ENCODE results near the gene CLEC2B. TPM values are rescaled to one million over a fixed set of nuclear protein-coding genes. Genes with fewer than 3 reads are reported as not detected.

The CLEC2B gene
- total and polyA plus RNA-seq, 4 donors: 2.9 to 4.2 (median 3.1) TPM

- Histone ChIP-seq H3K9ac (ENCODE audit: low read depth in 1 of 2, low read length in 2 of 2) (no peak overlapping the region), H3K9me3 (ENCODE audit: control insufficient read depth in 4 of 4, low read length in 3 of 4) (no peaks in the 10 kb centered on the region), H3K4me1 (ENCODE audit: control insufficient read depth in 4 of 4, insufficient read depth in 4 of 4, low read length in 3 of 4) (peaks cover 0 to 3% (median 2%) of the 10 kb centered on the region in 4 donors), H3K27me3 (ENCODE audit: control insufficient read depth in 4 of 4, insufficient read depth in 4 of 4, low read length in 3 of 4) (no peaks in the 10 kb centered on the region), H3K4me3 (ENCODE audit: low read depth in 1 of 3, low read length in 3 of 3) (no peak overlapping the region), H3K36me3 (ENCODE audit: control insufficient read depth in 4 of 4, insufficient read depth in 3 of 4, low read depth in 1 of 4, low read length in 3 of 4) (no peaks in the 10 kb centered on the region), H3K27ac (ENCODE audit: low read depth in 1 of 2, low read length in 2 of 2) (no peak overlapping the region)
- 88% methylated on average over 11 of the region's 11 CpGs for WGBS
- TF ChIP-seq YY1 (IDR thresholded peaks at IDR 0.05) (no peak), RAD21 (IDR thresholded peaks at IDR 0.05) (no peak), RXRA (IDR thresholded peaks at IDR 0.05) (no peak), SP1 (IDR thresholded peaks at IDR 0.05) (no peak), TAF1 (conservative IDR thresholded peaks at IDR 0.05) (no peak), FOXA2 (IDR thresholded peaks at IDR 0.05) (no peak), ZBTB33 (IDR thresholded peaks at IDR 0.05) (no peak), HNF4A (conservative IDR thresholded peaks at IDR 0.05) (no peak), CTCF (IDR thresholded peaks at IDR 0.05; ENCODE audit: low read depth, low read length, missing input control) (no peak), NR2F2 (IDR thresholded peaks at IDR 0.05) (no peak), FOXA1 (IDR thresholded peaks at IDR 0.05) (no peak), HNF4G (IDR thresholded peaks at IDR 0.05) (no peak), EGR1 (IDR thresholded peaks at IDR 0.05; ENCODE audit: low read depth in 2 of 2) (no peak), GABPA (IDR thresholded peaks at IDR 0.05 in 1 of 2, conservative IDR thresholded peaks at IDR 0.05 in 1 of 2) (no peak)
- TF ChIP-seq, protein P1, sequence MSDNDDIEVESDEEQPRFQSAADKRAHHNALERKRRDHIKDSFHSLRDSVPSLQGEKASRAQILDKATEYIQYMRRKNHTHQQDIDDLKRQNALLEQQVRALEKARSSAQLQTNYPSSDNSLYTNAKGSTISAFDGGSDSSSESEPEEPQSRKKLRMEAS (IDR thresholded peaks at IDR 0.05): no peak
- TF ChIP-seq, protein P2, sequence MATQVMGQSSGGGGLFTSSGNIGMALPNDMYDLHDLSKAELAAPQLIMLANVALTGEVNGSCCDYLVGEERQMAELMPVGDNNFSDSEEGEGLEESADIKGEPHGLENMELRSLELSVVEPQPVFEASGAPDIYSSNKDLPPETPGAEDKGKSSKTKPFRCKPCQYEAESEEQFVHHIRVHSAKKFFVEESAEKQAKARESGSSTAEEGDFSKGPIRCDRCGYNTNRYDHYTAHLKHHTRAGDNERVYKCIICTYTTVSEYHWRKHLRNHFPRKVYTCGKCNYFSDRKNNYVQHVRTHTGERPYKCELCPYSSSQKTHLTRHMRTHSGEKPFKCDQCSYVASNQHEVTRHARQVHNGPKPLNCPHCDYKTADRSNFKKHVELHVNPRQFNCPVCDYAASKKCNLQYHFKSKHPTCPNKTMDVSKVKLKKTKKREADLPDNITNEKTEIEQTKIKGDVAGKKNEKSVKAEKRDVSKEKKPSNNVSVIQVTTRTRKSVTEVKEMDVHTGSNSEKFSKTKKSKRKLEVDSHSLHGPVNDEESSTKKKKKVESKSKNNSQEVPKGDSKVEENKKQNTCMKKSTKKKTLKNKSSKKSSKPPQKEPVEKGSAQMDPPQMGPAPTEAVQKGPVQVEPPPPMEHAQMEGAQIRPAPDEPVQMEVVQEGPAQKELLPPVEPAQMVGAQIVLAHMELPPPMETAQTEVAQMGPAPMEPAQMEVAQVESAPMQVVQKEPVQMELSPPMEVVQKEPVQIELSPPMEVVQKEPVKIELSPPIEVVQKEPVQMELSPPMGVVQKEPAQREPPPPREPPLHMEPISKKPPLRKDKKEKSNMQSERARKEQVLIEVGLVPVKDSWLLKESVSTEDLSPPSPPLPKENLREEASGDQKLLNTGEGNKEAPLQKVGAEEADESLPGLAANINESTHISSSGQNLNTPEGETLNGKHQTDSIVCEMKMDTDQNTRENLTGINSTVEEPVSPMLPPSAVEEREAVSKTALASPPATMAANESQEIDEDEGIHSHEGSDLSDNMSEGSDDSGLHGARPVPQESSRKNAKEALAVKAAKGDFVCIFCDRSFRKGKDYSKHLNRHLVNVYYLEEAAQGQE (IDR thresholded peaks at IDR 0.05): no peak
- TF ChIP-seq, protein P3, sequence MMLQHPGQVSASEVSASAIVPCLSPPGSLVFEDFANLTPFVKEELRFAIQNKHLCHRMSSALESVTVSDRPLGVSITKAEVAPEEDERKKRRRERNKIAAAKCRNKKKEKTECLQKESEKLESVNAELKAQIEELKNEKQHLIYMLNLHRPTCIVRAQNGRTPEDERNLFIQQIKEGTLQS (IDR thresholded peaks at IDR 0.05): no peak
- DNase-seq (ENCODE audit: low spot score): no peak
These were observed 3.6 kb upstream of the CLEC2B start for GRCh38 chr12:9872742-9873141.
